Testis (tissue), 2 donors: ENCODE data around the gene SETD5.

Experiments used
- CTCF ChIP-seq, 3 experiments: fragments of 450-650 bp in 2 of 3; fragments of 200-600 bp in 1 of 3; sonication (generic) in 1 of 3; IDR thresholded peaks; one replicate each; pipeline ENCODE4 v1.5.1; 2016 to 2019; ENCODE audit warnings: antibody characterized with exemption in 3 of 3, mild to moderate bottlenecking in 2 of 3, moderate library complexity in 1 of 3
- POLR2A ChIP-seq: fragments of 450-650 bp; IDR thresholded peaks from one replicate; pipeline ENCODE4 v1.6.1; 2017; ENCODE audit warnings: antibody characterized with exemption, mild to moderate bottlenecking, moderate library complexity

GRCh38 chr3:9514306-9514705 lies 116.9 kb downstream of the SETD5 start:
- no peak for TF ChIP-seq CTCF (IDR thresholded peaks at IDR 0.05)
- no peak for TF ChIP-seq POLR2A
